Stromal cell of bone marrow (primary cell): ENCODE measurements around the gene OR10H2.
"Not testable (repeated sequence)": the region's sequence is repeated elsewhere in the genome, so short reads cannot be mapped to it uniquely, and the experiment has no call there.

ENCODE experiments used
- DNase-seq: peaks from one replicate; pipeline ENCODE4 v3.0.0-alpha.2; 2012; ENCODE audit warnings: low read depth

The OR10H2 gene, protein sequence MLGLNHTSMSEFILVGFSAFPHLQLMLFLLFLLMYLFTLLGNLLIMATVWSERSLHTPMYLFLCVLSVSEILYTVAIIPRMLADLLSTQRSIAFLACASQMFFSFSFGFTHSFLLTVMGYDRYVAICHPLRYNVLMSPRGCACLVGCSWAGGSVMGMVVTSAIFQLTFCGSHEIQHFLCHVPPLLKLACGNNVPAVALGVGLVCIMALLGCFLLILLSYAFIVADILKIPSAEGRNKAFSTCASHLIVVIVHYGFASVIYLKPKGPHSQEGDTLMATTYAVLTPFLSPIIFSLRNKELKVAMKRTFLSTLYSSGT

DNA sequence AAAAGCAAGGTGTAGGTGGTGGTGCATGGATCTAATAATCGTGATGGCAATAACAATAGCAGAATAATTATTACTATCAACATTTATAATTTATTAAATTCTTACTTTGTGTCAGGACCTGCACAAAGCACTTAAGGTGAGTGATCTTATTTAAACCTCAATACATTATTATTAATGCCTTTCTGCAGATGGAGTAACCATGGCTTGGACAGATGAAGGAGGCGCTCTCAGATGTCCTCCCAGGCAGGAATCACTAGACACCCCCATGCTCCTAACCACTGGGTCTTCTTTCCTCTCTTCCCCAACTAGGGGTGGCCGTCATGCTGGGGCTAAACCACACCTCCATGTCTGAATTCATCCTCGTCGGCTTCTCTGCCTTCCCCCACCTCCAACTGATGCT lies at the start of gene OR10H2:
TSS of gene OR10H2 (plus strand) at position 301 of the 400 bp plus-strand sequence. CDS start at position 321, 20 bp downstream.
- DNase-seq, result no peak

DNA sequence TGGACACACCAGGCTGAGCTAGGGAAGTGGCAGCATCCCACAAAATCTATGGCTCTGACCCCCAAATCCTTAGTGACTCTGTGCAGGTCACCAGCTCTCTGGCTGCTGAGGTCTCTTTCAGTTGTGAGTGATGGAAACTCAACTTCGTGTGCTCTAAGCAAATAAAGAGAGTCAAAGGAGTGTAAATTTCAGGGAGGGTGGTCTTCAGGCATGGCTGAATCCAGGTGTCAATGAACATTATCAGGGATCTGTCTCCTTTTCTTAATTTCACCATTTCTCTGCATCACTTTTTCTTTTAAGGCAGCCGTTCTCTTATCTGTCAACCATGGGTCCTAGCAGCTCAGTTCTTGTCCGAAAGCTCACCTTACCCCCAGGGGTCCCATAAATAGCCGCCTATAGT lies 48.7 kb upstream of the OR10H2 start:
- no peak for DNase-seq

GRCh38 chr19:15679865-15680264 lies 48.0 kb upstream of the OR10H2 start:
- DNase-seq, result not testable (repeated sequence)

GRCh38 chr19:15680478-15681322 lies 47.1 kb upstream of the OR10H2 start:
- no peak for DNase-seq

DNA sequence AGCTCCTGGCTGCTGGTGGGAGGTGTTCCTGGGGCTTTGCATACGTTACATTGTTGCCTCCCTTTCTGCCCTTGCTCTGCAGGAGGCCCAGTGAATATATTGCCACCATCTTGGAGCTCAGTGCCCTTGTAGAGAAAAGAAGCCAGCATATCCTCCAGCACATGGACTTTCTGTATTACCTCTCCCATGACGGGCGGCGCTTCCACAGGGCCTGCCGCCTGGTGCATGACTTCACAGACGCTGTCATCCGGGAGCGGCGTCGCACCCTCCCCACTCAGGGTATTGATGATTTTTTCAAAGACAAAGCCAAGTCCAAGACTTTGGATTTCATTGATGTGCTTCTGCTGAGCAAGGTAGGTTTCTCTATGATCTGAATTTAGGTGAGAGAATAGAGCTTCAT lies 44.4 kb upstream of the OR10H2 start:
- no peak for DNase-seq

DNA sequence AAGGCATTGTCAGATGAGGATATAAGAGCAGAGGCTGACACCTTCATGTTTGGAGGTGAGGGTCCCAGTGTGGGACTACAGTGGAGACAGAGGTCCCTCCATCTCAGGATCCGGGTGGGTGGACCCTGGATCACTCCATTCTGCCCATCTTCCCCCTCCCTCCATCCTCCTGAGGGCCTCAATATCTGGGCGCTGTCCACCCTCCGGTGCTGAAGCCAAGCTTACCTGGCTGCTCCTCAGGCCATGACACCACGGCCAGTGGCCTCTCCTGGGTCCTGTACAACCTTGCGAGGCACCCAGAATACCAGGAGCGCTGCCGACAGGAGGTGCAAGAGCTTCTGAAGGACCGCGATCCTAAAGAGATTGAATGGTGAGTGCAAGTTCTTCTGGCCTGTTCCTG lies 43.0 kb upstream of the OR10H2 start:
- no peak for DNase-seq

GRCh38 chr19:15696654-15697194 lies 31.1 kb upstream of the OR10H2 start:
- DNase-seq, result no peak

GRCh38 chr19:15701757-15702533 lies 25.9 kb upstream of the OR10H2 start:
- DNase-seq, result no peak

GRCh38 chr19:15702534-15702930 lies 25.3 kb upstream of the OR10H2 start:
- DNase-seq, result no peak

GRCh38 chr19:15714638-15715037 lies 13.2 kb upstream of the OR10H2 start:
- no peak for DNase-seq

- no peak for DNase-seq
These were observed 12.2 kb upstream of the OR10H2 start for GRCh38 chr19:15715642-15716041.

GRCh38 chr19:15717809-15718208 lies 10.0 kb upstream of the OR10H2 start:
- no peak for DNase-seq

DNA sequence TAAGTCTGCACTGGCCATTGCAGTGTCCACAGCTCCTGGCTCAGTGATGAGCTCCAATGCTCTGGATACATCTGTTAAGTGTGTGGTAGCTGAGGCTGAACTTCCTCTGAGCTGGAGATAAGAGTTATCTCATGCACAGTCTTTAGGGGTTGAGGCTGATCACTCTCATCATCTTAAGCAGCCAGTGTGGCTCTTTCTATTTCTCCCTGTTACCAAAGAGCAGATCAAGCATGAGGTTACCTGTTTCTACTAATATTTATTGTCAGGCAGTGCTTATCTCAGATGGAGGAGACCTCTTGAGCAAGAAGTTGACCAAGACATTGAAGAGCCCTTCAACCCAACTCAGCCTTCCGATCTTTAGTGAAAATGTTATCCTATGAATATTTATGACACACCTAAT lies 6.6 kb upstream of the OR10H2 start:
- DNase-seq, result no peak

- no peak for DNase-seq
These were observed 4.9 kb upstream of the OR10H2 start for GRCh38 chr19:15722956-15723355.

- no peak for DNase-seq
These were observed 2.7 kb downstream of the OR10H2 start for GRCh38 chr19:15730538-15730937.

GRCh38 chr19:15732388-15732787 lies 4.6 kb downstream of the OR10H2 start:
- DNase-seq, result no peak

- DNase-seq, result no peak
These were observed 6.1 kb downstream of the OR10H2 start for GRCh38 chr19:15733895-15734294.

- DNase-seq, result no peak
These were observed 9.9 kb downstream of the OR10H2 start, which contains the start of gene OR10H3 for GRCh38 chr19:15737722-15738121. Gene OR10H3, plus strand, starts transcription at chr19:15737985. Its CDS starts 3,408 bp downstream, at chr19:15741393.

- no peak for DNase-seq
These were observed 13.0 kb downstream of the OR10H2 start for GRCh38 chr19:15740785-15741184.

- DNase-seq, result no peak
These were observed 20.4 kb downstream of the OR10H2 start for GRCh38 chr19:15748239-15748638.

GRCh38 chr19:15758379-15758778 lies 30.6 kb downstream of the OR10H2 start:
- no peak for DNase-seq

- no peak for DNase-seq
These were observed 32.2 kb downstream of the OR10H2 start for GRCh38 chr19:15759962-15760565.
